Measurements from ENCODE around the gene CDK15. TPM values are rescaled to one million over a fixed set of nuclear protein-coding genes. Genes with fewer than 3 reads are reported as not detected.

Gene CDK15
- total and polyA plus RNA-seq, 9 of the 15 experiments (the other 6 are each of a cell fraction or from before 2014, with no cell fraction given), result not detected

- Histone ChIP-seq H3K27ac (ENCODE audit: extremely low read depth, low read depth, low read length) (no peak overlapping the region), H3K79me2 (ENCODE audit: control insufficient read depth, insufficient read depth, low read length) (peaks cover 41% of the 10 kb centered on the region), H3K27me3 (ENCODE audit: control insufficient read depth in 2 of 2, insufficient read depth in 2 of 2, low read length in 2 of 2) (no peaks in the 10 kb centered on the region), H3K4me3 (no peak overlapping the region), H3K9ac (ENCODE audit: insufficient read depth in 1 of 2, low read depth in 2 of 2, low read length in 2 of 2) (no peak overlapping the region), H4K20me1 (replicated peaks; ENCODE audit: control insufficient read depth, insufficient read depth, low read length) (no peaks in the 10 kb centered on the region), H3K9me1 (ENCODE audit: control insufficient read depth, insufficient read depth, low read length) (no peaks in the 10 kb centered on the region), H2AFZ (ENCODE audit: low read depth, low read length) (no peak overlapping the region), H3K4me1 (replicated peaks in 1 of 2; ENCODE audit: control insufficient read depth in 2 of 2, insufficient read depth in 2 of 2, low read length in 2 of 2) (peaks cover 4 to 6% of the 10 kb centered on the region in 2 experiments; a peak in 4 of 5 replicates), H3K9me3 (replicated peaks; ENCODE audit: control insufficient read depth, insufficient read depth, low read depth, low read length) (no peaks in the 10 kb centered on the region), H3K4me2 (ENCODE audit: insufficient read depth, low read length) (no peak overlapping the region), H3K36me3 (ENCODE audit: control insufficient read depth, insufficient read depth, low read length) (no peaks in the 10 kb centered on the region; the same call in 2 of the 3 replicates)
- ChIA-PET CTCF (ENCODE audit: low intra/inter-chr PET ratio) (no interaction called here), POLR2A (interaction anchor here (0.5 to 1.8 kb wide), 2 partner anchors 9 to 755 kb away, joined by 3 to 7 read pairs; no protein-coding TSS in a partner anchor)
- in situ Hi-C loops (cut with MboI), result no loop called here
- FAIRE-seq (no peak), ATAC-seq (no peak), DNase-seq (ENCODE audit: extremely low read depth in 1 of 4, low spot score in 3 of 4) (no peak)
- BruUV-seq (replicated peaks), result no TSS peak
- intact Hi-C loops (cut with micrococcal nuclease), result no loop called here
- TF ChIP-seq, protein P1, sequence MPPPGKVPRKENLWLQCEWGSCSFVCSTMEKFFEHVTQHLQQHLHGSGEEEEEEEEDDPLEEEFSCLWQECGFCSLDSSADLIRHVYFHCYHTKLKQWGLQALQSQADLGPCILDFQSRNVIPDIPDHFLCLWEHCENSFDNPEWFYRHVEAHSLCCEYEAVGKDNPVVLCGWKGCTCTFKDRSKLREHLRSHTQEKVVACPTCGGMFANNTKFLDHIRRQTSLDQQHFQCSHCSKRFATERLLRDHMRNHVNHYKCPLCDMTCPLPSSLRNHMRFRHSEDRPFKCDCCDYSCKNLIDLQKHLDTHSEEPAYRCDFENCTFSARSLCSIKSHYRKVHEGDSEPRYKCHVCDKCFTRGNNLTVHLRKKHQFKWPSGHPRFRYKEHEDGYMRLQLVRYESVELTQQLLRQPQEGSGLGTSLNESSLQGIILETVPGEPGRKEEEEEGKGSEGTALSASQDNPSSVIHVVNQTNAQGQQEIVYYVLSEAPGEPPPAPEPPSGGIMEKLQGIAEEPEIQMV (tag; conservative IDR thresholded peaks at IDR 0.05; ENCODE audit: low read depth), result no peak
- TF ChIP-seq, protein P2, sequence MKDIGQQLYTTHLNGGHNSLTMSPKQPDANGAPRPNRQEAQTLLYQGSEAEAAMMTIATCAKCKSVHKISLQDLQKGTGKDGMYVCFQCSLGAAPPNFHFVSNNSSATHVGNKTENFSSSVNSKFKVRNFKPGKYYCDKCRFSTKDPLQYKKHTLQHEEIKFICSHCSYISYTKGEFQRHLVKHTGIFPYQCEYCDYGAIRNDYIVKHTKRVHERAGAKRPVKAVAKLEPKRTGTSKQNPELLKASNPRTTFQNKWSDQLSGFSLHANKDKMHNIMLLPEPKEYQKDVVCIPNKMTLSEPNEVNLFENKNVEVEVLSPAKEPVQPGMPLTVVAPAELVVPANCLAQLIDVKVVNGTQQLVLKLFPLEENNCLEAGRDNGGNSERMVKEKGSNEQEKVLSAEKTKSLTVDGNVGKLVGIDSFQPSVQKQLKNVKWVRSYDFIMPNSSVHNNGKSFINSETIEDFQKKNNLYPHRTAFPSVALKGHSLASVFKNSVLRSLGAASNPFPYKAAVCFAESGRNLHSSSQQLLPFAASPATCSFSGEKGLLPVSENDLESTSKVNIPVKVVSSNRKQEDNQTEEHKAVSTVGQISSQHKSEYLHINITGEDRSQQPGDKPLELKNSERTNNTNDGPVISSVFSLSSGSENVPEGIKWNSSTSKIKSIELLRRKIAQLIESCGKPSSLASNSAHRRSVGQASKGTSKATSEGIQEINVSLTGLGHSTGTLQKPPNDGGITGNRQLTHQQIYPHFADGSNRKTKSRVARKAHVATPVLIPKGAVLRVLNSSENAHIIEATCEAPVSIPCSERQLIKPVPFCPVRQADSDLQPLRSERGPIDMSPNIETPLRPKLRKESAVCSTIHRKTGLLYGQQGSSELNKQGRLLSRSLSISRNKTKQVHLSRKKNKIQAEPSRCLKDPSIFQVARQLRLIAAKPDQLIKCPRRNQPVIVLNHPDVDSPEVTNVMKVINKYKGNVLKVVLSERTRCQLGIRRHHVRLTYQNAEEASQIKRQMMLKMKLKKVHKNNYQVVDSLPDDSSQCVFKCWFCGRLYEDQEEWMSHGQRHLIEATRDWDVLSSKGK (CRISPR knock-in tag; IDR thresholded peaks at IDR 0.05), result no peak
- TF ChIP-seq, protein P3, sequence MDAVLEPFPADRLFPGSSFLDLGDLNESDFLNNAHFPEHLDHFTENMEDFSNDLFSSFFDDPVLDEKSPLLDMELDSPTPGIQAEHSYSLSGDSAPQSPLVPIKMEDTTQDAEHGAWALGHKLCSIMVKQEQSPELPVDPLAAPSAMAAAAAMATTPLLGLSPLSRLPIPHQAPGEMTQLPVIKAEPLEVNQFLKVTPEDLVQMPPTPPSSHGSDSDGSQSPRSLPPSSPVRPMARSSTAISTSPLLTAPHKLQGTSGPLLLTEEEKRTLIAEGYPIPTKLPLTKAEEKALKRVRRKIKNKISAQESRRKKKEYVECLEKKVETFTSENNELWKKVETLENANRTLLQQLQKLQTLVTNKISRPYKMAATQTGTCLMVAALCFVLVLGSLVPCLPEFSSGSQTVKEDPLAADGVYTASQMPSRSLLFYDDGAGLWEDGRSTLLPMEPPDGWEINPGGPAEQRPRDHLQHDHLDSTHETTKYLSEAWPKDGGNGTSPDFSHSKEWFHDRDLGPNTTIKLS (IDR thresholded peaks at IDR 0.05; ENCODE audit: borderline replicate concordance, low read depth), result no peak
- TF ChIP-seq CHD2 (IDR thresholded peaks at IDR 0.05; ENCODE audit: low read depth, low read length) (no peak), CGGBP1 (CRISPR knock-in tag; IDR thresholded peaks at IDR 0.05) (no peak)
- TF ChIP-seq, protein P4, sequence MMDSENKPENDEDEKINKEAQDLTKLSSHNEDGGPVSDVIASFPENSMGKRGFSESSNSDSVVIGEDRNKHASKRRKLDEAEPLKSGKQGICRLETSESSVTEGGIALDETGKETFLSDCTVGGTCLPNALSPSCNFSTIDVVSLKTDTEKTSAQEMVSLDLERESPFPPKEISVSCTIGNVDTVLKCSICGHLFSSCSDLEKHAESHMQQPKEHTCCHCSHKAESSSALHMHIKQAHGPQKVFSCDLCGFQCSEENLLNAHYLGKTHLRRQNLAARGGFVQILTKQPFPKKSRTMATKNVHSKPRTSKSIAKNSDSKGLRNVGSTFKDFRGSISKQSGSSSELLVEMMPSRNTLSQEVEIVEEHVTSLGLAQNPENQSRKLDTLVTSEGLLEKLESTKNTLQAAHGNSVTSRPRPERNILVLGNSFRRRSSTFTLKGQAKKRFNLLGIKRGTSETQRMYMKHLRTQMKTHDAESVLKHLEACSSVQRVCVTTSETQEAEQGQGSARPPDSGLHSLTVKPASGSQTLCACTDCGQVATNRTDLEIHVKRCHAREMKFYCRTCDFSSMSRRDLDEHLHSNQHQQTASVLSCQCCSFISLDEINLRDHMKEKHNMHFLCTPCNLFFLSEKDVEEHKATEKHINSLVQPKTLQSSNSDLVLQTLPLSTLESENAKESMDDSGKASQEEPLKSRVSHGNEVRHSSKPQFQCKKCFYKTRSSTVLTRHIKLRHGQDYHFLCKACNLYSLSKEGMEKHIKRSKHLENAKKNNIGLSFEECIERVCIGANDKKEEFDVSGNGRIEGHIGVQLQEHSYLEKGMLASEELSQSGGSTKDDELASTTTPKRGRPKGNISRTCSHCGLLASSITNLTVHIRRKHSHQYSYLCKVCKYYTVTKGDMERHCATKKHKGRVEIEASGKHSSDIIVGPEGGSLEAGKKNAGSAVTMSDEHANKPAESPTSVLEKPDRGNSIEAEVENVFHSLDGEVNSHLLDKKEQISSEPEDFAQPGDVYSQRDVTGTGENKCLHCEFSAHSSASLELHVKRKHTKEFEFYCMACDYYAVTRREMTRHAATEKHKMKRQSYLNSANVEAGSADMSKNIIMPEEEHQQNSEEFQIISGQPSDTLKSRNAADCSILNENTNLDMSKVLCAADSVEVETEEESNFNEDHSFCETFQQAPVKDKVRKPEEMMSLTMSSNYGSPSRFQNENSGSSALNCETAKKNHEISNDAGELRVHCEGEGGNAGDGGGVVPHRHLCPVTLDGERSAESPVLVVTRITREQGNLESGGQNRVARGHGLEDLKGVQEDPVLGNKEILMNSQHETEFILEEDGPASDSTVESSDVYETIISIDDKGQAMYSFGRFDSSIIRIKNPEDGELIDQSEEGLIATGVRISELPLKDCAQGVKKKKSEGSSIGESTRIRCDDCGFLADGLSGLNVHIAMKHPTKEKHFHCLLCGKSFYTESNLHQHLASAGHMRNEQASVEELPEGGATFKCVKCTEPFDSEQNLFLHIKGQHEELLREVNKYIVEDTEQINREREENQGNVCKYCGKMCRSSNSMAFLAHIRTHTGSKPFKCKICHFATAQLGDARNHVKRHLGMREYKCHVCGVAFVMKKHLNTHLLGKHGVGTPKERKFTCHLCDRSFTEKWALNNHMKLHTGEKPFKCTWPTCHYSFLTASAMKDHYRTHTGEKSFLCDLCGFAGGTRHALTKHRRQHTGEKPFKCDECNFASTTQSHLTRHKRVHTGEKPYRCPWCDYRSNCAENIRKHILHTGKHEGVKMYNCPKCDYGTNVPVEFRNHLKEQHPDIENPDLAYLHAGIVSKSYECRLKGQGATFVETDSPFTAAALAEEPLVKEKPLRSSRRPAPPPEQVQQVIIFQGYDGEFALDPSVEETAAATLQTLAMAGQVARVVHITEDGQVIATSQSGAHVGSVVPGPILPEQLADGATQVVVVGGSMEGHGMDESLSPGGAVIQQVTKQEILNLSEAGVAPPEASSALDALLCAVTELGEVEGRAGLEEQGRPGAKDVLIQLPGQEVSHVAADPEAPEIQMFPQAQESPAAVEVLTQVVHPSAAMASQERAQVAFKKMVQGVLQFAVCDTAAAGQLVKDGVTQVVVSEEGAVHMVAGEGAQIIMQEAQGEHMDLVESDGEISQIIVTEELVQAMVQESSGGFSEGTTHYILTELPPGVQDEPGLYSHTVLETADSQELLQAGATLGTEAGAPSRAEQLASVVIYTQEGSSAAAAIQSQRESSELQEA (IDR thresholded peaks at IDR 0.05; ENCODE audit: low read depth), result no peak
Measured at GRCh38 chr2:201777869-201778268, 28.5 kb upstream of the CDK15 start.

Measured in K562 (cell line).